Activated CD4-positive, alpha-beta T cell treated with anti-CD3 and anti-CD28 coated beads for 36 hours (primary cell): ENCODE data around the gene SLAMF7. TPM values are rescaled to one million over a fixed set of nuclear protein-coding genes. Genes with fewer than 3 reads are reported as not detected.

ENCODE experiments used
- ATAC-seq: fragments of 200-7000 bp; cut with Tn5 transposase; one replicate; pipeline ENCODE4 v1.10.0; 2021; ENCODE audit warnings: mild to moderate bottlenecking, moderate library complexity
- CTCF ChIA-PET: fragments of 350-600 bp; sonication (Branson Sonifier 250); formaldehyde crosslinking; loops from one replicate; lab custom pipeline; 2021; ENCODE audit warnings: antibody characterized with exemption; lab: Charles Lee
- POLR2A ChIA-PET: fragments of 350-600 bp; sonication (Branson Sonifier 250); formaldehyde crosslinking; loops from one replicate; lab custom pipeline; 2021; ENCODE audit warnings: antibody characterized with exemption, inconsistent platforms; lab: Charles Lee
- DNase-seq: peaks from one replicate; pipeline ENCODE4 v3.0.0-alpha.2; 2020
- H3K27ac Mint-ChIP-seq: one replicate; pipeline ENCODE4 v1.8.0; 2021; ENCODE audit warnings: mixed read lengths
- H3K27me3 Mint-ChIP-seq: one replicate; pipeline ENCODE4 v1.8.0; 2021; ENCODE audit warnings: mixed read lengths
- H3K36me3 Mint-ChIP-seq: one replicate; pipeline ENCODE4 v1.8.0; 2021; ENCODE audit warnings: low read depth, mixed read lengths
- H3K4me1 Mint-ChIP-seq: one replicate; pipeline ENCODE4 v1.8.0; 2021; ENCODE audit warnings: mixed read lengths
- H3K4me3 Mint-ChIP-seq: one replicate; pipeline ENCODE4 v1.8.0; 2021; ENCODE audit warnings: mild to moderate bottlenecking, moderate library complexity, mixed read lengths
- H3K9me3 Mint-ChIP-seq: one replicate; pipeline ENCODE4 v1.8.0; 2021; ENCODE audit warnings: low read depth, mixed read lengths
- intact Hi-C, 2 experiments: fragments of 100-400 bp; cut with DNase I in 1 of 2; cut with micrococcal nuclease in 1 of 2; formaldehyde crosslinking; loops; one replicate each; pipeline versions ENCODE4 v1.14.2 to v1.15.1; 2022 to 2024; cut with DNase I, micrococcal nuclease
- total RNA-seq, 2 experiments: library from RNA; stranded (reverse); gene quantifications; one replicate each; pipeline ENCODE4 v1.2.3, GENCODE V29; 2021

SLAMF7 gene
- total RNA-seq, 2 experiments from 2014 or later, result 35.9 to 40.3 TPM

DNA sequence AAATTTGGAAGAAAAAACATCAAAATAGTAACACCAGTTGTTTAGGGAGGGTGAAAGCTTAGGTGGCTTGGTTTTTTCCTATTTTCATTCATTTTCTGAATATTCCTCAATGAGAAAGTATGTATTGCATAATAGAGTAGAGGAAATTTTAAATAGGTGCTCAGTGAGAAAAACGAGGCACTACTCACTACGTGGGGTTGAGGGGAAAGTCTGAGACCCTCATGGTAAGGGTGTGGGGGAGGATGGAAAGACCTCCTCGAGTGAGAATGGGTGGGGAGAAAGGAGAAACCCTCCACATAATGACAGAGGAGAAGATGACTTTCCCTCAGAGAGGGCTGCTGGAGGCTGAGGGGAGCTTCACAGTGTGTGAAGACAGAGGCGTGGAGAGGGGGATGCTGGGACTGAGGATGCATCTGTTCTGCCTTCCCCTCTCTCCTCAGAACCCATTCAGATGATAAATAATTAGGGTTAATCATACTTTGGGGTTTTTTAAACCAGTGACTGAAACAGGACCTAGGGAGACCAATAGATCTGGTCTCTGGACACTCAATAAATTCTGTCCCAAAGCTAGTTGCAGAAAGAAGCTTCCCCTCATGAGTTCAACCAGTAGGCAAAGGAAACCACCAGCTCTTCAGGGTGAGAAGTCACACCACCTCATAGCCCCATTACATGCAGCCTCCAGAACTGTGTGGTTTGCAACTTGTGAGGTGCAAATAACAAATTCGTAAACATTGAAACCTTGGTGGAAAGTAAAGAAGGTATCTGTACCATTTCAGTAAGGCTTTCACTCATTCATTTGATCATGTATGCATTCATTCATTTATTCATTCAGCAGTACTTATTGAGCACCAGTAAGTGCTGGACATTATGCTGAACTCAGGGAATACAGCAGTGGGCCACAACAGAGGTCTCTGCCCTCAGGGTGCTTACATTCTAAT is 17.1 kb downstream of the SLAMF7 start:
- POLR2A ChIA-PET, result no interaction called here
- Mint-ChIP-seq H3K36me3 (peaks cover 21% of the 10 kb centered on the region), H3K27me3 (no peaks in the 10 kb centered on the region), H3K27ac (peak overlapping the region; percentile 69), H3K4me3 (no peak overlapping the region), H3K4me1 (peaks cover 45% of the 10 kb centered on the region), H3K9me3 (peaks cover 2% of the 10 kb centered on the region)
- no peak for DNase-seq
- CTCF ChIA-PET, result interaction anchor here (0.5 to 3.0 kb wide), 12 partner anchors 9 to 430 kb away, joined by 3 to 17 read pairs (median 4); partner anchors contain the start of gene SLAMF7
- intact Hi-C loops, result no loop called here
- ATAC-seq, result peak; percentile 53

DNA sequence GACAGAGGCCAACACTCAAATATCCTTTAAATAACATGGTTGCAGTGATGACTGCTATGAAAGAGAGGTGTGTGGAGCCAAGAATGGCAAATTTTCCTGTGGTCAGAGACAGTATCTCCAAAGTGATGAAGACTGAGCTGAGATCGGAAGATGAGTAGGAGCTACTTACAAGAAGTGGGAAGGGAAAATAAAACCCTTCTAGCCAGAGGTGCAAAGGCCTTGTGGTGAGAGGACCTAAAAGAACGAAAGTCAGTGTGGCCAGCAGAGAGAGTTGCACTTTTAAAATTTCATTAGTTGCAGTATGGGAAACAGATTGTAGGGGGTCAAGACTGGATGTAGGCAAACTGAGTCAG is 17.8 kb downstream of the SLAMF7 start:
- intact Hi-C loops, result no loop called here
- no peak overlapping the region for H3K4me3 Mint-ChIP-seq
- H3K9me3 Mint-ChIP-seq, result peaks cover 2% of the 10 kb centered on the region
- CTCF ChIA-PET, result interaction anchor here (0.8 to 3.0 kb wide), 8 partner anchors 8 to 82 kb away, joined by 3 to 17 read pairs (median 4); partner anchors contain the start of gene SLAMF7
- DNase-seq (no peak), ATAC-seq (peak; percentile 12)
- peak overlapping the region; percentile 11 for H3K27ac Mint-ChIP-seq
- H3K36me3 Mint-ChIP-seq, result peaks cover 17% of the 10 kb centered on the region
- H3K27me3 Mint-ChIP-seq, result no peaks in the 10 kb centered on the region
- POLR2A ChIA-PET, result no interaction called here
- H3K4me1 Mint-ChIP-seq, result peaks cover 40% of the 10 kb centered on the region

DNA sequence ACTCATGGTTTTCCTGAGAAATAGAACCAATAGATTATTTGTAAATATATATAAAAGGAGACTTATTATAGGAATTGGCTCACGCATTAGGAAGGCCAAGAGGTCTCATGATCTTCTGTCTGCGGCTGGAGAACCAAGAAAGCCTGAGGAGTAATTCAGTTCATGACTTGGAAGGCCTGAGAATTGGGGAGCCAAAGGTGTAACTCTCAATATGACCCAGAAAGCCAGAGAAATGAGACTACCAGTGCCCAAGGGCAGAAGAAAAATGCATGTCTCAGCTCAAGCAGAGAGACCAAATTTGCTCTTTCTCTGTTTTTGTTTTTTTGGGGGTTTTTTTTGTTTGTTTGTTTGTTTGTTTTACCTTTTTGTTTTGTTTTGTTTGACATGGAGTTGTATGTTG is 19.5 kb downstream of the SLAMF7 start:
- DNase-seq (no peak), ATAC-seq (peak; percentile 42)
- CTCF ChIA-PET, result interaction anchor here (1.1 to 2.4 kb wide), 5 partner anchors 9 to 67 kb away, joined by 3 to 9 read pairs (median 5); no protein-coding TSS in a partner anchor
- no peak overlapping the region for H3K4me3 Mint-ChIP-seq
- POLR2A ChIA-PET, result interaction anchor here (0.6 kb wide), 1 partner anchor 56 kb away, joined by 4 read pairs; no protein-coding TSS in a partner anchor
- peaks cover 3% of the 10 kb centered on the region for H3K36me3 Mint-ChIP-seq
- peaks cover 2% of the 10 kb centered on the region for H3K9me3 Mint-ChIP-seq
- peaks cover 25% of the 10 kb centered on the region for H3K4me1 Mint-ChIP-seq
- H3K27ac Mint-ChIP-seq, result no peak overlapping the region
- intact Hi-C loops, result loop anchor here in 1 of 2 experiments (1.0 kb wide), 1 partner anchor 13 kb away; no protein-coding TSS in a partner anchor
- H3K27me3 Mint-ChIP-seq, result no peaks in the 10 kb centered on the region

DNA sequence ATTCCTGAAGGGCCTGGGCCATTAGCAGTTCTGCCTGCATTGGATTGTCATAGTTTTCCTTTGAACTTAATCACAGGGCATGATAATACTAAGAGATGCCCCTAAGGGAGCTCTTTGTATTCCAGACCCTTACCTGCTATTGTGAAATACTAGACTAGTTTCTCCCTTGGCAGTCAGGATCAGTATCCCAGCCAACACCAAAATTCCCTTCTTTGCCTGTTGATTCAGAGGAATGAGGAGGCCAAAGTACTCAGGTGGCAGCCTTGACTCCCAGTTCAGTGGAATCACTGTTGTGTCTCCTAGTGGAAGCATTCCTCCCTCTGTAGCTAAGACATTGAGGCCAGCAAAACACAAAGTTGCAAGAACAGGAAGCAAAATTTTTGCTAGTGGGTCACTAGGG is 20.7 kb downstream of the SLAMF7 start:
- H3K27me3 Mint-ChIP-seq, result no peaks in the 10 kb centered on the region
- peaks cover 25% of the 10 kb centered on the region for H3K4me1 Mint-ChIP-seq
- H3K27ac Mint-ChIP-seq, result no peak overlapping the region
- ChIA-PET CTCF (interaction anchor here (0.6 to 2.4 kb wide), 6 partner anchors 8 to 406 kb away, joined by 3 to 9 read pairs (median 4); partner anchors contain the start of gene PPOX), POLR2A (no interaction called here)
- H3K36me3 Mint-ChIP-seq, result no peaks in the 10 kb centered on the region
- intact Hi-C loops, result no loop called here
- no peak overlapping the region for H3K4me3 Mint-ChIP-seq
- DNase-seq (no peak), ATAC-seq (no peak)
- H3K9me3 Mint-ChIP-seq, result peaks cover 3% of the 10 kb centered on the region

DNA sequence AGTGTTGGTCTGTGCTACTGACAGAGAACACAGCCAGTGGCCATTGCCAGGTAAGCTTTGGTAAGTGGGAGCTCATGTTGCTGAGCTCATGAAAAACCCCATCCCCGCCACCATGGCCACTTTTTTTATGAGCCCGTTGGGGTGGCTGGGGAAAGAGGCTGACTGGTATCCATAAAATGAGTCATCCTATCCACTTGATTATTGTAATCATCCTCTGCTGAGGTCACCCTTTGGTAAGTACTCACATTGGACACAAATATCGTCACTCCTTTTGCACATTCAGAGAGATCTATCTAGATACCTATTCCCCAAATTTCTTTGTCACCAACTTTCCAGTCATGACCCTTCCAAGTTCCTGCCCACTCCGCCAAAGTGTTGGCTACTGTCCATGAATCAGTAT is 22.0 kb downstream of the SLAMF7 start:
- ATAC-seq, result no peak
- DNase-seq, result no peak
- Mint-ChIP-seq H3K9me3 (peaks cover 3% of the 10 kb centered on the region), H3K4me1 (peaks cover 19% of the 10 kb centered on the region), H3K4me3 (no peak overlapping the region), H3K36me3 (no peaks in the 10 kb centered on the region), H3K27ac (no peak overlapping the region), H3K27me3 (no peaks in the 10 kb centered on the region)
- POLR2A ChIA-PET, result interaction anchor here (0.8 kb wide), 1 partner anchor 53 kb away, joined by 3 read pairs; no protein-coding TSS in a partner anchor
- CTCF ChIA-PET, result no interaction called here
- intact Hi-C loops, result no loop called here

DNA sequence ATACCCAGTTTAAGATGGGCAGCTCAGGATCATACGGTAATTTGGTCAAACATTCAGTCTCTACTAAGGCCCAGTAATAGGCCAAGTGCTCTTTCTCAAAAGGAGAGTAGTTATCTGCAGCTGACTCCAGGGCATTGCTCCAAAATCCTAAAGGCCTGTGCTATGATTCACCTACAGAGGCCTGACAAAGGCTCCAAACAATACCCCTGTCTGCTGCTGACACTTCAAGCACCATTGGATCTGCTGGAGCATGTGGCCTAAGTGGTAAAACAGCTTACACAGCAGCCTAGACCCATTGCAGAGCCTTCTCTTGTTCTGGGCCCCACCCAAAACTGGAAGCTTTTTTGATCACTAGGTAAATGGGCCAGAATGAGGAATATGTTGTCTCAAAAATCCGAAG is 22.8 kb downstream of the SLAMF7 start:
- no peak for ATAC-seq
- Mint-ChIP-seq H3K9me3 (peaks cover 5% of the 10 kb centered on the region), H3K36me3 (no peaks in the 10 kb centered on the region), H3K4me3 (no peak overlapping the region), H3K27ac (no peak overlapping the region), H3K27me3 (no peaks in the 10 kb centered on the region), H3K4me1 (peaks cover 17% of the 10 kb centered on the region)
- intact Hi-C loops, result no loop called here
- ChIA-PET CTCF (interaction anchor here (1.1 kb wide), 2 partner anchors 18 to 82 kb away, joined by 3 read pairs; no protein-coding TSS in a partner anchor), POLR2A (no interaction called here)
- DNase-seq, result no peak

DNA sequence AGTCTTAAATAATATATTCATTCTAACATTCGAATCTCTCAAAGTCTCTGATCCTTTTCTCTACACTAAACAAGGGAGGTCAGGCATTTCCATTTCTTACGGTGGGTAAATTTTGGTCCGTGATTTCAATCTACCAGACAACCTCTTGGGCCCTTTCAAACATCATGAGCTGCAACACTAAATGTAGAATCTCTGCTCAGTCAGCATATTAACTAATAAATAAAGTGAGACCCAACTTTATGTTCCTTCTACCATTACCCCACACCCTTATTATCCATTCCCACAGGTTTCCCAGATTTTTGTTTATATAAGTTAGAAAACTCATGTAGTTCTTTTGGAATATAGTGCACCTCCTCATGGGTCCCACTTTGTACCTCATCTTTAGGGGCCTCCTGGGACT is 24.9 kb downstream of the SLAMF7 start:
- DNase-seq, result no peak
- ATAC-seq, result no peak
- Mint-ChIP-seq H3K4me3 (no peak overlapping the region), H3K27ac (no peak overlapping the region), H3K36me3 (no peaks in the 10 kb centered on the region), H3K27me3 (no peaks in the 10 kb centered on the region), H3K4me1 (peaks cover 31% of the 10 kb centered on the region), H3K9me3 (peaks cover 5% of the 10 kb centered on the region)
- ChIA-PET POLR2A (no interaction called here), CTCF (interaction anchor here (1.1 to 1.4 kb wide), 2 partner anchors 11 to 91 kb away, joined by 3 read pairs; no protein-coding TSS in a partner anchor)
- intact Hi-C loops, result no loop called here

DNA sequence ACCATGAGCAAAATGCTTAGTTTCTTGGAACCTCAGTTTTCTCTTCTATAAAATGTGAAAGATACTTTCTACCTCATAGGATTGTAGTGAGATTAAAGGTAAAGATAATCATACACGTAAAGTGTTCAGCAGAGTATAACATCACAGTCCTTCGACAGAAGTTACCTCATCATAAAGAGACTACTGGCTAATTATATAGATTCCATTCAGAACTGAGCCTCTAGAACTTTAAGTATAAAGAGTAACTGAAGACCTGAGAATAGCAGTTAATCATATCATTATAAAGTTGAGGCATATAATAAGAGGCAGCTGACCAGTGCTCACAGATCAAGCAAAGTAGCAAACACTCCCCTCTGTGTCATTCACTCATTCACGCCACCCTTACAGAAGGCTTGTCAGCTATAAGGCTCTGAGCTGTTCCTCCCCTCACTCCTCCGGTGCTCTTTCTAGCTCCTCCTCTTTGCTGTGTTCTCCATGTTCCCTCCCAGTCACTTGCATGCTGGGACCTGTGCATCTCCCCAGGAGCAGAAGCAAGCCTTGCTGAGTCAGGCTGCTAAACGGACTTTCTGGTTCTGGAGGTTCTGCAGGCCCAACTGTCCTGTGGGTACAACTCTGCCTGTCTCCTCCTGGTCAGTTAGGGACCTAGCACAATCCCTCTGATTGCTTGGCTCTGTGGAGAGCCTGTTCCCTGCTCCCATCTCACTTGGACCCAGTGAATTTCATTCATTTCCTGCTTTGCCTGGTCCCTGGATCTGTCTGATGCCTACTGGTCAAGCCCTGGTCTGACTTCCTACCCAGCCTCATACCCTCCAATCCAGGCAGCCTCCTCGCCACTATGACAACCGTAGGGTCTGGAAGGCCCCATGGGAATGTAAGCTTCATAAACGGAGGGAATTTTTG is 28.6 kb downstream of the SLAMF7 start:
- Mint-ChIP-seq H3K27ac (peak overlapping the region; percentile 99), H3K36me3 (no peaks in the 10 kb centered on the region), H3K9me3 (peaks cover 4% of the 10 kb centered on the region), H3K4me1 (peaks cover 40% of the 10 kb centered on the region), H3K4me3 (peak overlapping the region; percentile 75), H3K27me3 (no peaks in the 10 kb centered on the region)
- ChIA-PET CTCF (interaction anchor here (0.7 to 11.4 kb wide), 41 partner anchors 9 to 298 kb away, joined by 3 to 176 read pairs (median 8); partner anchors contain the start of genes CD48, ITLN1, LY9 and SLAMF7), POLR2A (interaction anchor here (0.7 to 1.8 kb wide), 9 partner anchors 10 to 95 kb away, joined by 3 to 9 read pairs (median 3); no protein-coding TSS in a partner anchor)
- ATAC-seq, result peak; percentile 87
- intact Hi-C loops, result loop anchor here (1.0 to 5.0 kb wide), 11 partner anchors 15 to 225 kb away; partner anchors contain the start of gene LY9 (in 2 of the 2)
- peak; percentile 73 for DNase-seq

DNA sequence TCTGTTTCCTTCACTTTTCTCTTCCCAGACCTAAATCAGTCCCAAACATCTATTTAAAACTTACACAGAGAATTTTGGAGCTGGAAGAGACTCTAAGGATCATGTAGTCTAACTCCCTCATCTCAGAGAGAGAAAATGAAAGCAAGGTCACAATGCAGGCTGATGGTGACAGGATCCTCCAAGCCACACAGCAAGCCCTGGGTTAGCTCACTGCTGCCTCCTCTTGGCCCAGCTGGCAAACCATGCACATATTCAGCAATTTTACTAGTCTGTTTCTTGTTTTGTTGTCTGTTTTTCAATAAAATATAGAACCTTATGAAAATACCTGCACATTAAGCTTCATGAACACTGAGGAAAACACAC is 29.2 kb downstream of the SLAMF7 start:
- Mint-ChIP-seq H3K27ac (peak overlapping the region; percentile 99), H3K4me3 (peak overlapping the region; percentile 75), H3K27me3 (no peaks in the 10 kb centered on the region), H3K9me3 (peaks cover 4% of the 10 kb centered on the region), H3K4me1 (peaks cover 44% of the 10 kb centered on the region), H3K36me3 (no peaks in the 10 kb centered on the region)
- ChIA-PET CTCF (interaction anchor here (0.7 to 11.4 kb wide), 40 partner anchors 9 to 298 kb away, joined by 3 to 176 read pairs (median 8); partner anchors contain the start of genes CD48, ITLN1, ITLN2 and LY9), POLR2A (interaction anchor here (0.9 to 1.8 kb wide), 8 partner anchors 9 to 93 kb away, joined by 3 to 9 read pairs (median 4); no protein-coding TSS in a partner anchor)
- ATAC-seq (peak; percentile 77), DNase-seq (peak; percentile 93)
- intact Hi-C loops, result loop anchor here (1.0 to 5.0 kb wide), 5 partner anchors 41 to 224 kb away; no protein-coding TSS in a partner anchor

DNA sequence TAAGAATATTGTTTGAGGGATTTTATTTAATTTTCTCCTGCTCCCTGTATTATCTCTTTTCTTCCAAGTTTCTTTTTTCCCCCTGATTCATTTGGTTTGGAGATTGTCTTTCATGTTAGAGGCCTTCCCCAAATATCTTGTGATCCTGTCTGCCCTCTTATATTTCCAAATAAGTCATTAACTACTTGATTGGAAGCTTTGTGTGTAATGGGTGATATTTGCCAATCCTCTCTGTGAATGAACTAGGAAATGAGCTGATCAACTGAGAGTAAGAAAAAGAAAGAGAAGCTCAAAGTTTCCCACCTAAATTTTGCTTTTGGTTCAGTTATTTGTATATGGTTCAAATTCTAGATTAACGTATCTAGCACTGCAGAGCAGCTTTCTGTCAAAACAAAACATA is 33.3 kb downstream of the SLAMF7 start:
- DNase-seq (no peak), ATAC-seq (no peak)
- H3K4me3 Mint-ChIP-seq, result no peak overlapping the region
- POLR2A ChIA-PET, result no interaction called here
- no peaks in the 10 kb centered on the region for H3K27me3 Mint-ChIP-seq
- H3K9me3 Mint-ChIP-seq, result no peaks in the 10 kb centered on the region
- H3K36me3 Mint-ChIP-seq, result no peaks in the 10 kb centered on the region
- peaks cover 62% of the 10 kb centered on the region for H3K4me1 Mint-ChIP-seq
- peak overlapping the region; percentile 65 for H3K27ac Mint-ChIP-seq
- intact Hi-C loops, result no loop called here
- CTCF ChIA-PET, result interaction anchor here (0.7 to 11.4 kb wide), 10 partner anchors 9 to 181 kb away, joined by 3 to 130 read pairs (median 7); no protein-coding TSS in a partner anchor
